NCI-H748 (cell line): ENCODE measurements around the gene ZNF469.

Source experiments
- DNase-seq: peaks from one replicate; lab custom pipeline; 2025; ENCODE audit not compliant: unreplicated experiment; lab: John Stamatoyannopoulos, UW

The ZNF469 gene

DNA sequence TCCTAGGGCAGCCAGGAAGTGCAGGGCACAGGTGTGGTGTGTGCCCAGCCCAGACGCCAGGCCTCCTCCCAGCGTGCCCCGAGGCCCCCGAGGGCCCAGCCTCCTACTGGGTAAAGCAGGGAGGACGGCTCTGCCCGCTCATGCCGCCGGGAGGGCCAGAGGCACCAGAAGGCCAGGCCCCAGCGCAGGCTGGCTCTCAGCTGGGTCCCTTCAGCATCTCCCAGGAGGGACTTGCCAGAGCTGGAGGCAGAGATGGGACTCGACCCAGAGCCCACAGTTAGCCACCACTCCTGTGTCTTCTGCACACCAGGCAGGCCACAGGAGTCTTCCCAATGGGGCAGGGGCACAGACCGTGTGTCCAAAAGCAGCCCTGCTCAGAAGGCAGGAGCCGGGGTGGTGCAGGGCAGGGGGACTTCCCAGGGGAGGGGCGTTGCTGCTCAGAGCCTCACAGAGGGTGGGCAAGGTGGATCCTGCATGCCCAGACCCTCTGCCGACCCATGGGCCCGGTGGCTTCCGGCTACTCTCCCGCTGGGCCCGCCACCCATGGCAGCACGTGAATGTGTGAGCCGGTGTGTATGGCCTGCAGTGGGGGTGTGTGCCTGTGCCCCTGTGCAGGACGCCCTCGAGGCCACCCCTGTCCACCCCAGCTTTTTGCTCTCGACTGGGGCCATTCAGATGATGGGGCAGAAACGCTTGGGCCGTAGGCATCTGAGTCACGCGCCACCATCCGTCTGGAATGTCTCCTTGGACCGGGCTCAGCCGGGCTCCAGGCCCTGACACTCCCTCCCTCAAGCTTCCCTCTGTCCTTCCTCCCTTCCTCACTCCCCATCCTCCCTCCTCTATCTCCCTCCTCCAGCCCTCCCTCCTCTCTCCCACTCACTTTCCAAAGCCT lies 5.7 kb upstream of the ZNF469 start:
- no peak for DNase-seq

DNA sequence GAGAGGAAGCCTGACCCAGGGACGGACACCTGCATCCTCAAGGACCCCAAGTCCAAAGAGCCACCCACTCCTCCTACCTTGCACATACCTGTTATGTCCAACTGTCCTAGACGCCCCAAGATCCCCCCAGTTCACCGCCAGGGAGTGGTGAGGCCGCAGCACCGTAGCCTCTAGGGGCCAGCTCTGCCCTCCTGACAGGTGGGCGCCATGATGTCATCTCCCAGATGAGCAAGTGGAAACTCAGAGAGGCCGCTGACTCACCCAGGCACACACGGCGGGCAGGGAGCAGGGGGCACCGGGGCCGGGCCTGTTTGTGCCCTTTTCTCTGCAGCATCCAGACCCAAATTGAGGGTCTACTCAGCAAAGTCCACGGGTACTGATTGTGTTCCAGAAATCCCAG lies 4.8 kb upstream of the ZNF469 start:
- no peak for DNase-seq

DNA sequence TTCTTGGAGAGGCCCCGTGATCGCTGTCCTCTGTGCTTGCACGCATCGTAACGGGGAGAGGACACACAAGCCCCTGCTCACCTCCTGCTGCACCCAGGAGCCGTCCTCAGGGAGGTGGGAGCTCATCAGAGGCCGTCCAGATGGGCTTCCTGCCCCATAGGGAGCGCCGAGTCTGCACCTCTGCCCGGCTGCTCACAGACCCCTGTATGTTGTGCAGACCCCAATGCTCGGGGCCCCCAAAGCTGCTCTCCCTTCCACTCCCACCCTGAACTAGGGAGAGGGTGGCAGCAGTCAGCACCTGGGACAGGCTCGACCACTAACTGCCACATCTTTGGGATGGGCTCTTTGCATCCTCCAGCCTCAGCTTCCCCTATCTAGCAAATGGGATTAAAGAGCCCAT lies 4.4 kb upstream of the ZNF469 start:
- DNase-seq = no peak

DNA sequence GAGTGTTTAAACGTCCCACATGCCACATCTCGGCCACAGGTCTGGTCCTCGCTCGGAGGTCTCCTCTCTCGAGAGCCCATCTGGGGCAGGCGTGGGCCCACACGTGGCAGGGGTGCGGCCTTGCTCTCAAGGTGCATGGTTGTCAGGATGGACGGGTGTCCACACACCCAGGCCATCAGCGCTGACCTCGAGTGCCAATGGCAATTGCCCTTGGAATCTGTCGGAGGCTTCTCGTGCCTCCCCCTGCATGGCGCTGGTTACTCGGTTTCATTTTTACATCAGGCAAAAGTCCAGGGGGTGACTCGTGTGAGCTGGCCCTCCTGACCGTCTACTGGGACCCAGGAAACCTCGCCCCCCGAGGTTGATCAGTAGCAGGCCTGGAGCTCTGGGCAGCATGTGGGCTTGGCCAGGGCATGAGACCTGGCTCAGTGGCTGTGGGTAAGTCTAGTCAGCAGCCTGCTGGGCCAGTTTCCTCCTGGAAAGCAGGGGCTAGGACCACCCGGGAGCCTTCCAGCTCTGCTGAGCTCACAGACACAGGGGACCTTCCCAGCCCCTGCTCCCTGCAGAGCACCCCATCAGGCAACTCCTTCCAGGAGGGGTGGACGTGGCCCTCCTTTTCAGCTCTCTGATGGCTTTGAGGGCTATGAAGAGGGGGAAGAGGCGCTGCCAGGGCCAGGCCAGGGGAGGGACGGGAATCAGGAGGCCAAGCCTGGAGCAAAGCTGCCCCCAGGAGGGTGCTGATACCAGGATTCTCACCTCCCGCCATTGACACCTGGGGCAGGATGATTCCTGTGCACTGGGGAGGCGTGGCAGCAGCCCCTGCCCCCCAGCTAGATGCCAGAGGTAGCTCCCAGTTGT lies 3.7 kb upstream of the ZNF469 start:
- no peak for DNase-seq

DNA sequence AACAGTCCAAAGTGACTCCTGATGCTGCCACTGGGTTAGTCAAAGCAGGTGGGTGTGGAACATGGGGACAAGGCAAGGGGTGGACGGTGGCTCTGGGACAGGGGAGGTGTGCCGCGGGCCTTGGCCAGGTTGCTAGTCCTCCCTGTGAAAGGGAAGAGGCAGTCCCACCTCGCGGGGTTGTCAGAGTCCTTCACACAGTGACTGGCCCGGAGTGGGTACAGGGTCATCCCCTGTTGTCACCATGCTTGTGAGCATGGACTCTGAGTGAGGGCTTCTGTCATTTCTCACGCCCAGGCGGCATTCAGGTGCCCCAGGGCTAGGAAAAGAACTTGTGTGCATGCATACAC lies 3.1 kb upstream of the ZNF469 start:
- no peak for DNase-seq

DNA sequence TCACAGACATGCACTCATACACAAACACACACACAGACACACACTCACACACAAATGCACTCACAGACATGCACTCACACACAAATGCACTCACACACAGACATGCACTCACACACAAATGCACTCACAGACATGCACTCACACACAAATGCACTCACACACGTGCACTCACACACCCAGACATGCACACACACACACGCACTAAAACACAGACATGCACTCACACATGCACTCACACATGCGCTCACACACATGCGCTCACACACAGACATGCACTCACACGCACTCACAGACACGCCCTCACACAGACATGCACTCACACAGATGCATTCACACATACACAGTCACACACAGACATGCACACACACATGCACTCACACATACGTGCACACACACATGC lies 2.7 kb upstream of the ZNF469 start:
- DNase-seq = no peak

DNA sequence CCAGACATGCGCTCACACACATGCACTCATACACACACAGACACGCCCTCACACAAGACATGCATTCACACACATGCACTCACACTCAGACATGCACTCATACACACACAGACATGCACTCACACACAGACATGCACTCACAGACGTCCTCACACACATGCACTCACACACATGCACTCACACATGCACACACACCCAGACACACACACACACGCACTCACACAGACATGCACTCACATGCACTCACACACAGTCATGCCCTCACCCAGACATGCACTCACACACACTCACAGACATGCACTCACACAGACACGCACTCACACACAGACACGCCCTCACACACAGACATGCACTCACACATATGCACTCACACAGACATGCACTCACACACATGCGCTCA lies 2.1 kb upstream of the ZNF469 start:
- no peak for DNase-seq

DNA sequence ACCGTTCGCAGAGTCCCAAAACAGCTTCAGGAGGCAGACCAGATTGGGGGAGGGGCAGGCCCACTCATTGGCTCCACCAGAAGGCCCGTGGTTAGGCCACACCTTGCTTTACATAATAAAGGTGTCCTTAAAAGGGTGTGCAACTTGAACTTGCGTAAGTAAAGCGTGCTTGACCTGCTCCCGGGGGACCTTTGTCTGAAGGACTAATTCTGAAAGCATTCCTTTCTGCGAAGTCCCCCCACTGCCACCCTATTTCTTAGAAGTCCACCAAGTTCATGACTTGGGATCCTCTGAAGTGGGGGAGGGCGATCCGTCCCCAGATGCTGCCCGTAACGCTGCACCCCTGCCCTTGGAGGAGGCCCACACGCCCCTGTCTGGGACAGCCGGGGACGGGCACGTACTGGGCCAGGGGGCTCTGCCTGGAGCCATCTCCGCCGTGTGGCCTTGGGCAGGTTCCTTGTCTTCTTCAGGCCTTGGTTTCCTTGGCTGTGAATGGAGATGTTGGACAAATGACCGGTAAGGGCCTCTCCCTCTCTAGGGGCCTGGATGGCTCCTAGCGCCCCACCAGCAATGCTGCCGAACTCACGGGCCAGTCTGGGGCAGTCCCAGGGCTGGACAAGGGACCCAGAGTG lies 823 bp upstream of the ZNF469 start:
- DNase-seq = no peak

DNA sequence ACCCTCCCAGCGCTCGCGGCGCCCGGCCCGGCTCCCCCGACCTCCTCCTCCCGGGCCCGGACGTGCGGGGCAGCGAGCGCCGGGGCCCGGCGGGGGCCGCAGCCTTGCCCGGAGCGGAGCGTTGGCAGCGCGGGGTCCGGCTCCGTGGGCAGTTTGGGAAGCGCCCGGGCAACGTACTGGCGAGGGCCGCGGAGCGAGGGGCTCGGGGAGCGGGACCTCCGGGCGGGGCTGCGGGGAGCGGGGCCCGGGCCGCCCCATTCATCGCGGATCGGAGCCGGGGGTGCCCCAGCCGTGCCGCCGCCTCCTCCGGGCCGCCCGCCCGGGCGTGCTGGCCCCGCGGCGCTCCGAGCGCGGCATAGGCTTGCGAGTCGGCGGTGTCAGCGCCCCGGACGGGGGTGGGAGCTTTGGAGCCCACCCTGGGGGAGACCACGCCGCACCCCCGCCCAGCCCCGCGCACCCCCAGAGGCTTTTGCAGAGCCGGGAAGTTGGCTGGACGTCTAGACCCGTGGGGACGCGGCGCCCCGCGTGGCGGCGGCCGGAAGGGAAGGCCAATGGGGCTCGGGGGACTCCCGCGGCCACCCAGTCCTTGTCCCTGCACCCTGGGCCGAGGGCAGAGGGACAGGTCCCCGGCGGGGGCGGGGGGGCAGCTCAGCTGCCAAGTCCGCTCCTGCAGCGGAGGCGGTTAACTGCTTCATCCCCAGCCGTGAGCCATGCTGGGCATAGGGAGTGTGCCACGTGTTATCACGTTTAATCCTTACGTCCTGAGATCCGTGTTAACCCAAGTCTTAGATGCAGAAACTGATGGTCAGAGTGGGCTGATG lies 852 bp downstream of the ZNF469 start:
- DNase-seq = no peak

DNA sequence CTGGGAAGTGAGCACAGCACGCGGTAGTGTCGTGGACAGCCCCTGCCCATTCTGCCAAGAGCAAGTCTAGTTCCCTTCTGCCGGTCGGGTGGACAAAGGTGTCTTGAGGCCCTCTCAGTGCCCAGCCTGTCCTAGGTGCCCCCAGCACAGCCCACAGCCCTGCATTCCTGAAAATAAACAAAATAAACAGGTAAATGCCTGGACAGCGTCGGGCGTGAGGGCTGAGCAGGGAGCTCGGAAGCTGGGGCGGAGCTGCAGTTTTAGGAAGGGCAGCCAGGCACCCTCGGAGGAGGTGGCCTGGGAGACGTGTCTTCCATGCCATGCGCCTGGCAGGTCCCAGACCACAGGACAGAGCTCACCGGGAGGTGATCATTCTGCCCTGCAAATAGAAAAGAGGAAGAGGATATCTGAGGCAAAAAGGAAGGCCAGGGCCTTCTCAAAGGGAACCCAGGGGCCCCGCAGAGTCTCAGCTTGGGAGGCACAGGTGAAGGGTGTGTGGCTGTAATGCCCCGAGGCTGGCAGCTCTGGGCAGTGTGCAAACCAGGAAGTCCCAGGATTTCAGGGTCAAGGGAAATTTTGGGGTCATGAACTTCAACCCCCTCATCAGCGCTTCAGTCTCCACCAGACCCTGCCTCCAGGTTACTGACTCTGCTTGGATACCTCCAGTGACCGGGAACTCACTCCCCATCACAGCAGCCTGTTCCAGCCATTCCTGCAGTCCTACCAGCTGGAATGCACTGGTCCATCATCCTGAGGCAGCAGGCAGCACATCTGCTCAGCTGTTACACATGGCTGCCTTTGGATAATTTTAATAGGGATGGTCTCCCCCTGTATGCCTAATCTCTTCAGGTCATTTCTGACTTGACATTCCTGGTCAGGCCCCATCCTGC lies 1.7 kb downstream of the ZNF469 start:
- DNase-seq = no peak

DNA sequence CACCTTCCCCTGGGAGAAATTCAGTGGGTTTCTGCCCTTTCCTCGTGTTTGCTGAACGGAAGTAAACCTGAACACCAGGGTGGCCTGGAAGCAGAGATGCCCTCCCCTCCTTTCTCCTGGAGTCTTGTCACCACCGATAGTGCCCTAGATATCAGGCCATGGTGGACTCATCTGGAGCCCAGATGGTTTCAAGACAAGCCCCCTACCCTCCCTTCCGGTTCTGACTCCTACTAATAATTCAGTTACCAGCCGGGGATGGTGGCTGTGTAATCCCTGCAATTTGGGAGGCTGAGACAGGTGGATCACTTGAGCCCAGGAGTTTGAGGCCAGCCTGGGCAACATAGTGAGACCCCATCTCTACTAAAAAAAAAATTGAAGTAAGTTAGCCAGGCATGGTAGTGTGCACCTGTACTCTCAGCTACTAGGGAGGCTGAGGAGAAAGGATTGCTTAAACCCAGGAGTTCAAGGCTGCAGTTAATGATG lies 2.4 kb downstream of the ZNF469 start:
- DNase-seq = no peak

DNA sequence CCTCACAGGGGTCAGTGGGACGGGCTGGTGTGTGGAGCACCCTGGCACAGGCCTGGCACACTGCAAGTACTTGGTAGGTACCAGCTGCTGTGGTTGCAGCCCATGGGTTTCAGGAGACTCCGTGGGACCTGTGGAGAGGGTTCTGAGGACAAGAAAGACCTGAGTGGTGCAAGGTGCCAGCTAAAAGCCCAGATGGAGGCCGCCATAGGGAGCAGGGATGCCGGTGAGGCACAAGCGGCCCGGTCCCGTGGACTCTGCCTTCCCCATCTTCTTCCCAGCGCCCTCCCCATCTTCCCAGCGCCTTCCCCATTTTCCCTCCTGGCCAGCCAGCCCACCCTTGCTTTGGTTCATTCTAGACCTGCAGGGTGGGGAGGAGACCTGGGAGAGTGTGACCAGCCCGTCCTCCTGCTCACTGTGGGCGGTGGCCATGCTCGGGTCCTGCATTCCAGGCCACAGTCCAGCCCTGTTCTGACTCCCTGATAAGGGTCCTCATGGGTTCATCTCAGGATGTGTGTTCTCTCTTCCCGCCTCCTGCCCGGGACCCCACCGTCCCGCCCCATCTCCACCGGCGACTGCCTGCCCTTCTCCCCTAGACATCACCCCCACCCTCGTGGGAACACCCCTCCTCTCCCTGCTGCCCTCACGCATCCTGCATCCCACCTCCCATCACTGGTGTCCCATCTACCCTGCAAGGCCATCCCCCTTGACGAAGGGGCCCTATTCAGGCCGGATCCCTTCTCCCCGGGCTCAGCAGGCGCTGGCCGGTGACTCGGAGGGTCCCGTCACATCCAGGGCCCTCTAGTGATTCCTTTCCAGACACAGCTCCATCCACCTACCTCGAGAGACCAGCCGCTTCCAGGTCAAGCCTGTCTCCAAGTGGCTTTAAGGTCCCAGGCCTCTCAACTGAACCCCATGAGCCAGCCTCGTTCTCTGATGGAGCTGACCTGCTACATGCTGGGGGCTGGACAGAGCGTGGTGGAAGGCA lies 3.4 kb downstream of the ZNF469 start:
- no peak for DNase-seq

DNA sequence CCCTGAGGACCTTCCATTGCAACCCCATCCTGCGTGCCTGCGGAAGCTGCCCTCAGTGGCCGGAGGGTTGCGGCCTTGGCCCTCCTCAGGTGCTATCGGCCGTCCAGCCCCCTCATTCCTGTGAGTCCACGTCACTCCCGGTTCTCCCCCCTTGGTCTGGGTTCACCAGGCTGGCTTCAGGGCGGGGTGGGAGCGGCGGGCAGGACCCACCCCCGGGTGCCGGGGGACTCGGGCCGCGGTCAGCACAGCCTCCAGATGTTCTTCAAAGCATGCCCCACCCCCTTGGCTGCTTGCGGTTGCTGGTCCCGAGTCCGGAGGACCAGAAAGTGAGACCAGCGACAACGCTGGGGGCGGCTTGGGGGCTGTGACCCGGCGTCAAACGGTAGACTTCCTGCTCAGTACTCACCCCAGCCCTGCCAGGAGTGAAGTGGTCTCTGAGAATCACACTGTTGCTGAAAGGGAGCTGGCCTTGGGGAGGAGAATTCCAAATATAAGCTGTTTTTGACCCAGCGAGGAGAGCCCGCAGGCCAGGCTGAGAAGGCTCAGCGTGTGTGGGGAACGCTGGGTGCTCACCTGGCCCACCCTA lies 4.5 kb downstream of the ZNF469 start:
- DNase-seq = no peak

DNA sequence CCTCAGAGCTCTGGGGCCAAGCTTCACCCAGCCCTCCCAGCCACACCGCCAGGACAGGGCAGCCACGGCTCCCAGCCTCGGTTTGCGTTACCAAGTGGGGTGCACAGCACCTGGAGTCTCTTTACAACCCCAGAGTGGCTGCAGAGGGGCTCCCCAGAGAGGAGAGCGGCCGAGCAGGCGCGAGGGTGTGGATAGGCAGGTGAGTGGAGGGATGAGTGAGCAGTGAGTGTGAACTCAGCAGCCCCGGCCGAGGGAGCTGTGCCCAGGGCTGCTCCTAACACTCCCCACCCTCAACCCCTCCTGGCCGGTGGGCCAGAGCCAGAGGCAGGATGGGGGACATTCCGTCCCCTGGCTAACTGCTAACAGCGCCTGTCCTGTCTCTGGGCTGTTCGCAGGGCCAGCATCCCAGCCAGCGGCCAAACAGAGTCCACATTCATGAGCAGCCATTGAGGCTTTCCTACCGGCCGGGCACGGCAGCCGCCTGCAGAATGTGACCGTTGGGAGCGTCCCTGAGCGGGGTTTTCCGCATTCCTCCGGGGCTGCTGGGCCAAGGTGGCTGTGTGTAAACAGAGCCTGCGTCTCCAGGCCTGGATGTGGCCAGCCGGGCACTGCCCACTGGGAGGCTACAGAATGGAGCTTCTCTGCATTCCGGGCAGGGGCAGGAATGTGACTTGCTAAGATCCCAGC lies 5.3 kb downstream of the ZNF469 start:
- DNase-seq = no peak

DNA sequence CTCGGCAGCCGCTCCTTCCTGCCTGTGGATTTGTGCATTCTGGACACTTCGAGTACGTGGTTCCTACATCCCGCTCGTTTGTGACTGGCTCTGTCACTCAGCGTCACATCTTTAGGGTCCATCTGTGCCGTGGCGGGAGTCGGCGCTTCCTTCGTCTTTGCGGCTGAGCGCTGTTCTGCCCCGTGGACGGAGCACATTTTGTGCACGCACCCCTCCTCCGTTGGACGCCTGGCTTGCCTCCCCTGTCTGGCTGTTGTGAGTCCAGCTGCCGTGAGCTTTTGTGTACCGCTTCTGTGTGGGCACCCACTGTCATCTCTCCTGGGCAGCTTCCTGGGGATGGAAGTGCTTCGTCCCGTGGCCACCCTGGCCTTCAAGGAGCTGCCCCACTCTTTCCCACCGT lies 6.4 kb downstream of the ZNF469 start:
- no peak for DNase-seq

DNA sequence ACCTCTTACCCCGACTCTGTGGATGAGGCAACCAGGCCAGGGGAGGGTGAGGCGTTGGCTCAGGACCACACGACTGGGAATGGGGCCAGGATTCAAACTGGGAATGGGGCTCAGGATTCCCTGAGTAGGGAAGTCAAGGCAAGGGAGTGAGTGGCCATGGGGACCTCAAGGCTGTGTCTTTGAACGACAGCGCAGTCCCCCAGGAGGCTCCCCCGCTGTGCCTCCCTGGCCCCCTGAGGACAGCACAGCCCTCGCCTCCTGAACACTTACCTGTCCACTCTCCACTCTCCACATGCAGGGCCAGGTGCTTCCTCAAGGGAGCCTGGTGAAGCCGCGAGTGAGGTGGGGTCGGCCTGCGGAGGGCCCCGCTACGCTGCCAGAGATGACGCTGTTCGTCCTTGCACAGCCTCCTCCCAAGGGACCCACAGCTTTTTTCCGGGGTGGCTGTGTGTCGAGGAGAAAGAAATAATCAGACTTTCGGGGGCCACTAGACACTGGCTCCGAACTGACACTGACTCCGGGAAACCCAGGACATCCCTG lies 6.9 kb downstream of the ZNF469 start:
- no peak for DNase-seq

DNA sequence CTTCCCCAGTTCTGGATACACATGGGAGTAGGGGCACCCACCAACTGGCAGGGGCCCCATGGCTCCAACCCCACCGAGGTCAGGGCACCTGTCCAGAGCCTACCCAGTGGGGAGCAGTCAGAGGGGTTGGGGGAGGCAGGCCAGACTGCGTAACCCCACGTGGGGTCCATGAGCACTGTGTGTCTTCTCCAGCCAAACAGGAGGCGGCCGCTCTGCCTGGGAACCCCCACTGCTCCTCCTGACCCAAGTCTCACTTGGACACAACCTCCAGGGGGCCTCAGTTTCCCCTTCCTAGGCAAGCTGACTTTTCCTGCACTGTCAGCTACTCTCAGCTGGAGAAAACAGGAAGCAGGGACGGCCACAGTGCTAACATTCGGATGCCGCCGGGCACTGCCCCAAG lies 7.5 kb downstream of the ZNF469 start:
- DNase-seq = no peak
